Measurements from ENCODE around the gene DIP2A. TPM values are rescaled to one million over a fixed set of nuclear protein-coding genes. Genes with fewer than 3 reads are reported as not detected.

The DIP2A gene
- total and polyA plus RNA-seq, 11 donors = 13.4 to 31.9 (median 22.6) TPM

DNA sequence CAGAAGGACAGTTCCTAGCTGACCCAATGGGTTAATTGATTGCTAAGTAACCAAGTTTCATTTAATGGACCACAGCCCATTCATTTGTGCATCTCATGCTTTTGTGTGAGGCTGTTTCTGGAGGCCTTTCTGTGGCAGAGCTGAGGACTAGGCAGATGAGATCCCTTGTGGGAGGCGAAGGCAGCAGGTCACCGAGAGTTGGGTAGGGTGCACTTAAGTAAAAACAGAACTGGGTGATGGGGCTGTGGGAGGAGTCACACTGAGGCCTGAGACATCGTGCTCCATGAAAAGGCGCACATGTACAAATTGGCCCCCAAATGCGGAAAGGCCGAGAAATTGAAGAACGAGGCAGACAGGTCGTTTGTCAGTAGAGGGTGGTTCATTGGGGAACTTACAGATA, 85.3 kb downstream of the DIP2A start:
- H3K4me3 ChIP-seq = no peak overlapping the region
- no peak for DNase-seq
- H3K9me3 ChIP-seq = no peaks in the 10 kb centered on the region
- no peak overlapping the region for H3K27ac ChIP-seq
- 82 to 93% (median 87%) methylated on average over 8 of the region's 8 CpGs for WGBS, 4 donors
- peaks cover 0 to 100% (median 95%) of the 10 kb centered on the region in 9 donors for H3K36me3 ChIP-seq
- intact Hi-C loops (cut with DNase I) = no loop called here
- no peaks in the 10 kb centered on the region for H3K27me3 ChIP-seq
- no peak for ATAC-seq
- no peak for TF ChIP-seq POLR2A (IDR thresholded peaks at IDR 0.05)
- TF ChIP-seq, protein P1, sequence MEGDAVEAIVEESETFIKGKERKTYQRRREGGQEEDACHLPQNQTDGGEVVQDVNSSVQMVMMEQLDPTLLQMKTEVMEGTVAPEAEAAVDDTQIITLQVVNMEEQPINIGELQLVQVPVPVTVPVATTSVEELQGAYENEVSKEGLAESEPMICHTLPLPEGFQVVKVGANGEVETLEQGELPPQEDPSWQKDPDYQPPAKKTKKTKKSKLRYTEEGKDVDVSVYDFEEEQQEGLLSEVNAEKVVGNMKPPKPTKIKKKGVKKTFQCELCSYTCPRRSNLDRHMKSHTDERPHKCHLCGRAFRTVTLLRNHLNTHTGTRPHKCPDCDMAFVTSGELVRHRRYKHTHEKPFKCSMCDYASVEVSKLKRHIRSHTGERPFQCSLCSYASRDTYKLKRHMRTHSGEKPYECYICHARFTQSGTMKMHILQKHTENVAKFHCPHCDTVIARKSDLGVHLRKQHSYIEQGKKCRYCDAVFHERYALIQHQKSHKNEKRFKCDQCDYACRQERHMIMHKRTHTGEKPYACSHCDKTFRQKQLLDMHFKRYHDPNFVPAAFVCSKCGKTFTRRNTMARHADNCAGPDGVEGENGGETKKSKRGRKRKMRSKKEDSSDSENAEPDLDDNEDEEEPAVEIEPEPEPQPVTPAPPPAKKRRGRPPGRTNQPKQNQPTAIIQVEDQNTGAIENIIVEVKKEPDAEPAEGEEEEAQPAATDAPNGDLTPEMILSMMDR (IDR thresholded peaks at IDR 0.05) = no peak
- peaks cover 0 to 20% (median 5%) of the 10 kb centered on the region in 12 donors for H3K4me1 ChIP-seq

DNA sequence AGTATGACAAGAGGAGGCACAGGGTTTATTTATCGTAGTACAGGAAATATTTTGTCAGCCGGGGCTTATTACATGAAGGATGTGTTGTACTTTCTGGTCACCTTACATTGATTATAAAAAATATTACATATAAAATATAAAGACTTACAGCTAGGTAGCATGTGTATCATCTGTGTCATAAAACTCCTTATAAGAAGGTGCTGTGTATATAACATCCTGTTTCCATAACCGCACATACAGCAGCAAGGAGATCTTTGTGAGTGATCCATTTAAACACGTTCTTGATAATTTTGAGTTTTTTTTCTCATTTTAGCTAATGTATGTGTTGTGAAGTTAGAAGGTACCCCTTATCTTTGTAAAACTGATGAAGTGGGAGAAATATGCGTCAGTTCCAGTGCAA, 86.1 kb downstream of the DIP2A start:
- ATAC-seq (no peak), DNase-seq (no peak)
- 78 to 93% (median 88%) methylated on average over 5 of the region's 5 CpGs for WGBS, 4 donors
- Histone ChIP-seq H3K4me1 (peaks cover 0 to 17% (median 3%) of the 10 kb centered on the region in 12 donors), H3K36me3 (peaks cover 0 to 100% (median 94%) of the 10 kb centered on the region in 9 donors), H3K4me3 (no peak overlapping the region), H3K27me3 (no peaks in the 10 kb centered on the region), H3K27ac (no peak overlapping the region), H3K9me3 (no peaks in the 10 kb centered on the region)
- TF ChIP-seq POLR2A (IDR thresholded peaks at IDR 0.05) = no peak
- TF ChIP-seq, protein P1 (IDR thresholded peaks at IDR 0.05) = no peak
- intact Hi-C loops (cut with DNase I) = no loop called here

DNA sequence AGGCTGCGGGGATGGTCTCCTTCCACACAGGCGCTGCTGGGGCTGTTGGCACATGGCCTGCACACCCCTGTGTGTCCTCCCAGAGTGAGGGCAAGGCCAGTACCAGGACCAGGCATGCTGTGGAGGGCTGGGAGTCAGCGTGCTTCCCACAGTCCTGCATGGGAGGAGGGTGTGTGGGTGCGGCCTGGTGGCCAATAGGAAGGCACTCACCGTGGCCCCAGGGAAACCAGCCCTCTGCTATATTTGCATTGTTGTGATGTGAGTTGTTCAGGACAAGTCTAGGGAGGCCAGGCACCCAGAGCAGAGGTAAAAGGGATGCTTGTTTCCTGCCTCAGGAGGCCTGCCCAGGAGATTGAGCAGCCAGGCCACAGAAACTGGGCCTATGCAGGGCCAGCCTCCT, 86.7 kb downstream of the DIP2A start:
- WGBS, 4 donors = 91 to 100% (median 94%) methylated on average over 3 to 5 of the region's 5 CpGs
- no peak overlapping the region for H3K4me3 ChIP-seq

DNA sequence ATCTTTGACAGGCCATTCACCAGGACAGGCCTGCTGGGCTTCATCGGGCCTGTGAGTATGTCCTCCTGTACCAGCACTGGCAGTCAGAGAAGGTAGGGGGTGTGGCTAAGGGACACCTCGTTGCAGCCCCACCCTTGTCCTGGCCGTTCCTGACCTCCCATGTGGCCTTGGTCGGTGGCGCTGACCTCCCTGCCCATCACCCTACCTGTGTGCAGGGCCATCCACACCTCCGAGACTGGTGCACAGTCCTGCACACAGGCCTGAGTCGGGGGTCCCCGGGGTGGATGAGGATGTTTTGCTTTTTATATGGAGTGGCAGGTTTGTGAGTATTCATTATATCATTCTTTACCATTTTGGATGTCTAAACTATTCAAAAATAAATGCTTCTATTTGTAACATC, 87.2 kb downstream of the DIP2A start:
- ATAC-seq = no peak
- Histone ChIP-seq H3K4me3 (no peak overlapping the region), H3K4me1 (peaks cover 0 to 17% (median 0%) of the 10 kb centered on the region in 12 donors), H3K36me3 (peaks cover 0 to 100% (median 96%) of the 10 kb centered on the region in 9 donors), H3K27me3 (no peaks in the 10 kb centered on the region), H3K27ac (no peak overlapping the region), H3K9me3 (no peaks in the 10 kb centered on the region)
- intact Hi-C loops (cut with DNase I) = no loop called here
- WGBS, 4 donors = 88 to 92% (median 90%) methylated on average over 8 of the region's 8 CpGs
- no peak for DNase-seq
- TF ChIP-seq, protein P1 (IDR thresholded peaks at IDR 0.05) = no peak
- no peak for TF ChIP-seq POLR2A (IDR thresholded peaks at IDR 0.05)

More for the DNA sequence above, 86.7 kb downstream of the DIP2A start:
- Histone ChIP-seq H3K36me3 (peaks cover 0 to 100% (median 94%) of the 10 kb centered on the region in 9 donors), H3K27ac (no peak overlapping the region), H3K27me3 (no peaks in the 10 kb centered on the region), H3K4me1 (peaks cover 0 to 17% (median 0%) of the 10 kb centered on the region in 12 donors), H3K9me3 (no peaks in the 10 kb centered on the region)
- TF ChIP-seq, protein P1 (IDR thresholded peaks at IDR 0.05) = no peak
- TF ChIP-seq POLR2A (IDR thresholded peaks at IDR 0.05) = no peak
- ATAC-seq (peak in 1 of 4 donors; percentile 17), DNase-seq (no peak)
- intact Hi-C loops (cut with DNase I) = no loop called here
